GM21515 (cell line): Measurements from ENCODE around the gene WWOX.

ENCODE experiments used
- ATAC-seq: cut with Tn5 transposase; IDR thresholded peaks from one replicate; pipeline ENCODE4 v1.9.1; 2021; ENCODE audit not compliant: unreplicated experiment

WWOX gene

GRCh38 chr16:78292086-78292843, 192.8 kb downstream of the WWOX start:
- no peak for ATAC-seq

GRCh38 chr16:78292844-78293380, 193.5 kb downstream of the WWOX start:
- no peak for ATAC-seq

GRCh38 chr16:78294538-78295225, 195.2 kb downstream of the WWOX start:
- ATAC-seq = no peak

GRCh38 chr16:78297066-78297666, 197.7 kb downstream of the WWOX start:
- ATAC-seq = no peak

GRCh38 chr16:78298986-78299385, 199.5 kb downstream of the WWOX start:
- no peak for ATAC-seq

- no peak for ATAC-seq
These were observed 201.0 kb downstream of the WWOX start for GRCh38 chr16:78300469-78300868.

- no peak for ATAC-seq
These were observed 204.5 kb downstream of the WWOX start for GRCh38 chr16:78303946-78304345.

GRCh38 chr16:78306361-78306760, 206.9 kb downstream of the WWOX start:
- ATAC-seq = no peak

- ATAC-seq = no peak
These were observed 208.5 kb downstream of the WWOX start for GRCh38 chr16:78307824-78308528.

GRCh38 chr16:78309763-78310162, 210.3 kb downstream of the WWOX start:
- ATAC-seq = no peak

GRCh38 chr16:78310196-78310595, 210.7 kb downstream of the WWOX start:
- no peak for ATAC-seq

GRCh38 chr16:78310990-78311561, 211.6 kb downstream of the WWOX start:
- ATAC-seq = no peak

- ATAC-seq = no peak
These were observed 212.4 kb downstream of the WWOX start for GRCh38 chr16:78311831-78312230.

- no peak for ATAC-seq
These were observed 218.2 kb downstream of the WWOX start for GRCh38 chr16:78317564-78318240.

GRCh38 chr16:78321620-78322360, 222.3 kb downstream of the WWOX start:
- no peak for ATAC-seq

GRCh38 chr16:78323315-78323714, 223.9 kb downstream of the WWOX start:
- ATAC-seq = no peak

GRCh38 chr16:78324649-78325285, 225.3 kb downstream of the WWOX start:
- no peak for ATAC-seq

GRCh38 chr16:78325468-78326352, 226.3 kb downstream of the WWOX start:
- ATAC-seq = no peak
